ENCODE data around the gene TESPA1.

- TF ChIP-seq CTCF (conservative IDR thresholded peaks at IDR 0.05; ENCODE audit: low read depth in 2 of 2) (peak; percentile 11 to 30; a peak in 1 of 4 replicates), CREB1 (CRISPR knock-in tag; IDR thresholded peaks at IDR 0.05; ENCODE audit: low read depth) (no peak), POLR2AphosphoS5 (IDR thresholded peaks at IDR 0.05; ENCODE audit: low read depth) (no peak), ZNF331 (CRISPR knock-in tag; IDR thresholded peaks at IDR 0.05; ENCODE audit: low read depth) (no peak), ETS1 (IDR thresholded peaks at IDR 0.05) (no peak), EZH2 (IDR thresholded peaks at IDR 0.05; ENCODE audit: low read depth, unreplicated experiment) (no peak), EZH2phosphoT487 (IDR thresholded peaks at IDR 0.05; ENCODE audit: unreplicated experiment) (no peak)
These were observed 10.3 kb downstream of the TESPA1 start for GRCh38 chr12:54974279-54974678.

Measured in GM23338 (cell line).